ENCODE data around the gene RAB34. TPM values are rescaled to one million over a fixed set of nuclear protein-coding genes. Genes with fewer than 3 reads are reported as not detected.
A peak's percentile ranks its signal among the peaks of the same experiment; 100 is the strongest.

RAB34 gene
- total and polyA plus RNA-seq, 9 of the 15 experiments (the other 6 are each of a cell fraction or from before 2014, with no cell fraction given), result 0.07 to 3.8 (median 0.46) TPM; not detected in 1

DNA sequence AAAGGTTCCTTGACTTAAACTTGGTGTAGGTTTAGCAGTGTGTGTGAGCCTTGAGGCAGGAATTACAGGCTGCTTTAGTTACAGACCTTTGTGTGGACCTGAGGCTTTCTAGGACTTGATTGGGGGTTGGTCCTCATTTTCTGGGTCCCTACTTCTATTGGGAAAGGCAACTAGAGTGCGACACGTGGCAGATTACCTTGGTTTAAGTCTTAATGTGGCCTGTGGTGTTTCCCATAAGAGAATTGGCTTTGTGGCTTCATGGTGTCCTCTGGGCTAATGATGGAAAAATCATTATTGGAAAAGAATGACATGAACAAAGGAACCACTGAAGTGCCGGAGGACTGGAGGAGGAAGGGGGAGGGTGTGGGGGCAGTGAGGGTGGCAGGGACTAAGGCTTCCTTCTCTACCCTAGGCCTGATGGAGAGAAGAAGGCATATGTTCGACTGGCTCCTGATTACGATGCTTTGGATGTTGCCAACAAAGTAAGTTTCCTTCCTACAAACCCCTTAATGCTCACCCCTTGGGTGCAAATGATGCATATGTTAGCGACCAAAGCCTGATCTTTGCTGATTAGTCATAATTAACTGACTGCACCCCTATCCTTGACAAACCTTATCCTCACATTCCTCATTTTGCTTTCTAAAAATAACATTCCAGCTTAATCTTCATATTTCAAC is 5.6 kb upstream of the RAB34 start (continued):
- TF ChIP-seq, protein P1, sequence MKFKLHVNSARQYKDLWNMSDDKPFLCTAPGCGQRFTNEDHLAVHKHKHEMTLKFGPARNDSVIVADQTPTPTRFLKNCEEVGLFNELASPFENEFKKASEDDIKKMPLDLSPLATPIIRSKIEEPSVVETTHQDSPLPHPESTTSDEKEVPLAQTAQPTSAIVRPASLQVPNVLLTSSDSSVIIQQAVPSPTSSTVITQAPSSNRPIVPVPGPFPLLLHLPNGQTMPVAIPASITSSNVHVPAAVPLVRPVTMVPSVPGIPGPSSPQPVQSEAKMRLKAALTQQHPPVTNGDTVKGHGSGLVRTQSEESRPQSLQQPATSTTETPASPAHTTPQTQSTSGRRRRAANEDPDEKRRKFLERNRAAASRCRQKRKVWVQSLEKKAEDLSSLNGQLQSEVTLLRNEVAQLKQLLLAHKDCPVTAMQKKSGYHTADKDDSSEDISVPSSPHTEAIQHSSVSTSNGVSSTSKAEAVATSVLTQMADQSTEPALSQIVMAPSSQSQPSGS (CRISPR knock-in tag; IDR thresholded peaks at IDR 0.05), result no peak
- TF ChIP-seq POLR2H (tag; IDR thresholded peaks at IDR 0.05; ENCODE audit: low read depth), result no peak
- no peak for TF ChIP-seq ELF4 (CRISPR knock-in tag; IDR thresholded peaks at IDR 0.05)
- TF ChIP-seq POLR2A (conservative IDR thresholded peaks at IDR 0.05), result peak; percentile 2; the same call in 1 of the 2 replicates

DNA sequence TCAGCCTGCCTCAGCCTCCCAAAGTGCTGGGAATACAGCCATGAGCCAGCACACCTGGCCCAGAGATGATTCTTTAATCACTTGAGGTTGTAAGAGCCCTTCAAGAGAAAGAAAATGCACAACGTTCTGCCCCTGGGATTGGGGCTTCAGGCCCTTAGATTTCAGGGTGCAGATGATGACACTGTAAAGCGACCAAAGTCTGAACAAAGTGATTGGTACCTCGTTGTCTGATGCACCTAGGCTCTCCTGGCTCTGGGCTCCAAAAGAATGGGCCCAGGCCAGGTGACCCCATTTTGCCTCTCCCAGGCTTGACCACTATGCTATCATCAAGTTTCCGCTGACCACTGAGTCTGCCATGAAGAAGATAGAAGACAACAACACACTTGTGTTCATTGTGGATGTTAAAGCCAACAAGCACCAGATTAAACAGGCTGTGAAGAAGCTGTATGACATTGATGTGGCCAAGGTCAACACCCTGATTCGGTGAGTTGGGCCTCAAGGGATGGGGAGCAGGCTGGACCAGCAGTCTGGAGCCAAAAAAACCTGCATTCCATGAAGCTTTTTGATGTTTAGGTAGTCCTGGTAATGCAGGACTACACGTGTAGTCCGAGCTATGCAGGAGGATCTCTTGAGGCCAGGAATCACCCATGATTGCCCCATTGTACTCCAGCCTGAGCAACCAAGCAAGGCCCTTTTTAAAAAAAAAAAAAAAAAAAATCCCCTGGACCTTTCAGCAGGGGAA is 4.9 kb upstream of the RAB34 start:
- CTCF ChIA-PET (ENCODE audit: low intra/inter-chr PET ratio), result interaction anchor here (2.1 kb wide), 1 partner anchor 27 kb away, joined by 10 read pairs; no protein-coding TSS in a partner anchor
- TF ChIP-seq, protein P2, sequence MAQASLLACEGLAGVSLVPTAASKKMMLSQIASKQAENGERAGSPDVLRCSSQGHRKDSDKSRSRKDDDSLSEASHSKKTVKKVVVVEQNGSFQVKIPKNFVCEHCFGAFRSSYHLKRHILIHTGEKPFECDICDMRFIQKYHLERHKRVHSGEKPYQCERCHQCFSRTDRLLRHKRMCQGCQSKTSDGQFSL (CRISPR knock-in tag; IDR thresholded peaks at IDR 0.05), result no peak
- TF ChIP-seq, protein P2 (tag; IDR thresholded peaks at IDR 0.05), result no peak
- TF ChIP-seq DPF2 (IDR thresholded peaks at IDR 0.05) (0 out of 2 replicates have a peak, but pooled peaks have one; percentile 1), DMBX1 (CRISPR knock-in tag; IDR thresholded peaks at IDR 0.05; ENCODE audit: borderline replicate concordance) (no peak), SMAD1 (IDR thresholded peaks at IDR 0.05; ENCODE audit: low read depth, low read length, partially characterized antibody) (no peak), ZNF76 (CRISPR knock-in tag; IDR thresholded peaks at IDR 0.05; ENCODE audit: borderline replicate concordance) (no peak), KLF1 (tag; IDR thresholded peaks at IDR 0.05) (no peak), POLR2A (conservative IDR thresholded peaks at IDR 0.05) (peak; percentile 58), POLR2B (IDR thresholded peaks at IDR 0.05; ENCODE audit: low read depth, partially characterized antibody) (peak; percentile 26), ZFP36 (IDR thresholded peaks at IDR 0.05; ENCODE audit: low read depth, low read length, partially characterized antibody) (no peak), PCBP2 (IDR thresholded peaks at IDR 0.05; ENCODE audit: low read depth, low read length, poor library complexity, severe bottlenecking) (no peak), ZNF717 (CRISPR knock-in tag; IDR thresholded peaks at IDR 0.05) (no peak), OTX1 (CRISPR knock-in tag; IDR thresholded peaks at IDR 0.05) (no peak)

More for the DNA sequence above, 4.9 kb upstream of the RAB34 start:
- H3K4me3 ChIP-seq, result peak overlapping the region; percentile 75
- peak overlapping the region; percentile 95 for H3K27ac ChIP-seq (ENCODE audit: extremely low read depth, low read depth, low read length)
- no peaks in the 10 kb centered on the region for H3K9me3 ChIP-seq (replicated peaks; ENCODE audit: control insufficient read depth, insufficient read depth, low read depth, low read length)
- no peak for FAIRE-seq
- H3K9ac ChIP-seq (ENCODE audit: insufficient read depth in 1 of 2, low read depth in 2 of 2, low read length in 2 of 2), result peak overlapping the region; percentile 97 to 100
- H3K4me2 ChIP-seq (ENCODE audit: insufficient read depth, low read length), result peak overlapping the region; percentile 96
- no peaks in the 10 kb centered on the region for H3K9me1 ChIP-seq (ENCODE audit: control insufficient read depth, insufficient read depth, low read length)
- no peak for DNase-seq (ENCODE audit: extremely low read depth in 1 of 4, low spot score in 3 of 4)
- peaks cover 50 to 57% of the 10 kb centered on the region in 2 experiments for H3K4me1 ChIP-seq (replicated peaks in 1 of 2; ENCODE audit: control insufficient read depth in 2 of 2, insufficient read depth in 2 of 2, low read length in 2 of 2)
- in situ Hi-C loops (cut with MboI), result no loop called here
- intact Hi-C loops (cut with micrococcal nuclease), result loop anchor here (10.0 kb wide), 1 partner anchor 392 kb away; no protein-coding TSS in a partner anchor
- no peak for ATAC-seq
- no peak overlapping the region for H2AFZ ChIP-seq (ENCODE audit: low read depth, low read length)
- no peaks in the 10 kb centered on the region for H3K27me3 ChIP-seq (ENCODE audit: control insufficient read depth in 2 of 2, insufficient read depth in 2 of 2, low read length in 2 of 2)
- H4K20me1 ChIP-seq (replicated peaks; ENCODE audit: control insufficient read depth, insufficient read depth, low read length), result peaks cover 48% of the 10 kb centered on the region
- peaks cover 79% of the 10 kb centered on the region for H3K79me2 ChIP-seq (ENCODE audit: control insufficient read depth, insufficient read depth, low read length)
- peaks cover 56% of the 10 kb centered on the region for H3K36me3 ChIP-seq (ENCODE audit: control insufficient read depth, insufficient read depth, low read length)
- BruUV-seq (replicated peaks), result TSS peak; percentile 8
- POLR2A ChIA-PET, result interaction anchor here (0.6 to 11.1 kb wide), 11 partner anchors 12 to 384 kb away, joined by 3 to 367 read pairs (median 5); partner anchors contain the start of genes PROCA1, SDF2, SUPT6H and TRAF4
- WGBS (ENCODE audit: insufficient coverage, low coverage, missing lambda C conversion rate), result 8% methylated on average over 7 of the region's 7 CpGs
